ENCODE measurements around the gene ARX.

The ARX gene

GRCh38 chrX:25016938-25017598 is 1.3 kb upstream of the ARX start:
- DNase-seq (ENCODE audit: low spot score), result no peak

- no peak for DNase-seq (ENCODE audit: low spot score)
Measured at GRCh38 chrX:25016361-25016671, 551 bp upstream of the ARX start.

- no peak for DNase-seq (ENCODE audit: low spot score)
Measured at GRCh38 chrX:25014366-25014838, 1.4 kb downstream of the ARX start.

- DNase-seq (ENCODE audit: low spot score), result no peak
Measured at GRCh38 chrX:25013632-25014365, 2.0 kb downstream of the ARX start.

- peak; percentile 61 for DNase-seq (ENCODE audit: low spot score)
Measured at GRCh38 chrX:25012793-25013631, 2.8 kb downstream of the ARX start.

GRCh38 chrX:25012433-25012735 is 3.4 kb downstream of the ARX start:
- DNase-seq (ENCODE audit: low spot score), result peak; percentile 66

- DNase-seq (ENCODE audit: low spot score), result no peak
Measured at GRCh38 chrX:25011589-25012432, 4.0 kb downstream of the ARX start.

- no peak for DNase-seq (ENCODE audit: low spot score)
Measured at GRCh38 chrX:25010784-25011588, 4.8 kb downstream of the ARX start.

GRCh38 chrX:25009407-25009806 is 6.4 kb downstream of the ARX start:
- no peak for DNase-seq (ENCODE audit: low spot score)

- peak; percentile 69 for DNase-seq (ENCODE audit: low spot score)
Measured at GRCh38 chrX:25007059-25008053, 8.4 kb downstream of the ARX start.

GRCh38 chrX:25006586-25007058 is 9.1 kb downstream of the ARX start:
- DNase-seq (ENCODE audit: low spot score), result no peak

GRCh38 chrX:25005382-25006185 is 10.2 kb downstream of the ARX start:
- no peak for DNase-seq (ENCODE audit: low spot score)

GRCh38 chrX:25005034-25005381 is 10.8 kb downstream of the ARX start:
- no peak for DNase-seq (ENCODE audit: low spot score)

- DNase-seq (ENCODE audit: low spot score), result no peak
Measured at GRCh38 chrX:25004485-25005032, 11.2 kb downstream of the ARX start.

- no peak for DNase-seq (ENCODE audit: low spot score)
Measured at GRCh38 chrX:25004040-25004439, 11.7 kb downstream of the ARX start.

GRCh38 chrX:25003066-25003849 is 12.5 kb downstream of the ARX start:
- DNase-seq (ENCODE audit: low spot score), result no peak

GRCh38 chrX:25002661-25003020 is 13.1 kb downstream of the ARX start:
- DNase-seq (ENCODE audit: low spot score), result no peak

Data from ecto neural progenitor cell (in vitro differentiated cells).